ENCODE results near the gene DNER.

- TF ChIP-seq EZH2 (IDR thresholded peaks at IDR 0.05; ENCODE audit: borderline replicate concordance, low read length) = no peak
- TF ChIP-seq CTCF (IDR thresholded peaks at IDR 0.05; ENCODE audit: low read length) = no peak
Observed at GRCh38 chr2:229636571-229636970, 77.8 kb downstream of the DNER start.
